ENCODE measurements around the gene MON2. TPM values are rescaled to one million over a fixed set of nuclear protein-coding genes. Genes with fewer than 3 reads are reported as not detected.

Gene MON2
- total RNA-seq, 1 donor from 2014 or later, result 43.4 TPM

GRCh38 chr12:62532333-62532732 lies 65.7 kb downstream of the MON2 start:
- TF ChIP-seq CTCF (IDR thresholded peaks at IDR 0.05; ENCODE audit: partially characterized antibody, unreplicated experiment), result no peak
- no peak overlapping the region for H3K27ac Mint-ChIP-seq (ENCODE audit: unreplicated experiment)
- no peaks in the 10 kb centered on the region for H3K9me3 Mint-ChIP-seq (ENCODE audit: unreplicated experiment)
- no peak overlapping the region for H3K4me3 Mint-ChIP-seq (ENCODE audit: unreplicated experiment)
- H3K27me3 Mint-ChIP-seq (ENCODE audit: unreplicated experiment), result no peaks in the 10 kb centered on the region
- H3K4me1 Mint-ChIP-seq (ENCODE audit: low read depth, unreplicated experiment), result no peaks in the 10 kb centered on the region
- DNase-seq, result no peak
- H3K36me3 Mint-ChIP-seq (ENCODE audit: unreplicated experiment), result no peaks in the 10 kb centered on the region

DNA sequence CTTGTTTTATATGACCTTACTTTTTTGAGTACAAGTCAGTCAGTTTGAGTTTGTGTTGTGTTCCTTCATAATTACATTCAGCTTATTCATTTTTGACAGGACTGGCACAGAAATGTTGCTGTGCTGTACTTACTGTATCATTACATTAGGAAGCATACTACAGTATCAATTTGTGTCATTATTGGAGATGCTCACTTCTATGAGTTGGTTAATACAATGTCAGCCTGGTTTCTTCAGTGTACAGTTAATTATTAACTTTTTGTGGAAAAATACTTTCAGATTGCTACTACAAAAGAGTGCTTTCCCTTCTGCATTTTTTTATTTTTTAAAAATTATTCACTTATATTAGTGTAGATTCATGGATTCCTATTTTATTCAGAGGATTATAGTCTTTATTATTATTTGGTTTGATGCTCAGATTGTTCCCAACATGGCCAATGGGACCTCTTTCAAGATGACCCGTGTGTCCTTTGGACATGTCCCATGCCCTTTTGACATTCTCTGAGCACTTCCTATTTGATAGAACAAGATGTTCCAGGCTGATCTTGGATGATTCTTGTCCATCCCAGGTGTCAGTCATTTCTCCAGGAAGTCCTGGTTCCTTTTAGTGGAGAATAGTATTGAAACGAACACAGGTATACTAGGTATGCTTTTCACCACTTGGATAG lies 66.6 kb downstream of the MON2 start:
- Mint-ChIP-seq H3K9me3 (ENCODE audit: unreplicated experiment) (no peaks in the 10 kb centered on the region), H3K36me3 (ENCODE audit: unreplicated experiment) (no peaks in the 10 kb centered on the region), H3K4me3 (ENCODE audit: unreplicated experiment) (no peak overlapping the region), H3K27ac (ENCODE audit: unreplicated experiment) (no peak overlapping the region), H3K27me3 (ENCODE audit: unreplicated experiment) (no peaks in the 10 kb centered on the region), H3K4me1 (ENCODE audit: low read depth, unreplicated experiment) (no peaks in the 10 kb centered on the region)
- no peak for DNase-seq
- TF ChIP-seq CTCF (IDR thresholded peaks at IDR 0.05; ENCODE audit: partially characterized antibody, unreplicated experiment), result no peak

GRCh38 chr12:62533755-62534107 lies 67.1 kb downstream of the MON2 start:
- H3K27ac Mint-ChIP-seq (ENCODE audit: unreplicated experiment), result no peak overlapping the region

DNA sequence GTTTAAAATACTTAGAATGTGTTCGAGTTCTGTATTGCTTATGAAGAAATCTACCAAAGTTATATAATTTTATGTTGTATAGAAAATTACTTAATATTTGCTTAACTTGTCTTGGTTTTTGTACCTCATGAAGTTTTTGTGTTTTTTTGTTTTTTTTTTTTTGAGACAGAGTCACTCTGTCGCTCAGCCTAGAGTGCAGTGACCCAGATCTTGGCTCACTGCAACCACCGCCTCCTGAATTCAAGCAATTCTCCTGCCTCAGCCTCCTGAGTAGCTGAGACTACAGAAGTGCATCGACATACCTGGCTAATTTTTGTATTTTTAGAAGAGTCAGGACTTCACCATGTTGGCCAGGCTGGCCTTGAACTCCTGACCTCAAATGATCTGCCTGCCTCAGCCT lies 69.9 kb downstream of the MON2 start:
- H3K36me3 Mint-ChIP-seq (ENCODE audit: unreplicated experiment), result no peaks in the 10 kb centered on the region
- no peaks in the 10 kb centered on the region for H3K9me3 Mint-ChIP-seq (ENCODE audit: unreplicated experiment)
- H3K27me3 Mint-ChIP-seq (ENCODE audit: unreplicated experiment), result no peaks in the 10 kb centered on the region
- TF ChIP-seq CTCF (IDR thresholded peaks at IDR 0.05; ENCODE audit: partially characterized antibody, unreplicated experiment), result no peak
- no peak overlapping the region for H3K27ac Mint-ChIP-seq (ENCODE audit: unreplicated experiment)
- no peaks in the 10 kb centered on the region for H3K4me1 Mint-ChIP-seq (ENCODE audit: low read depth, unreplicated experiment)
- no peak for DNase-seq
- H3K4me3 Mint-ChIP-seq (ENCODE audit: unreplicated experiment), result no peak overlapping the region

More at GRCh38 chr12:62533755-62534107, 67.1 kb downstream of the MON2 start:
- H3K9me3 Mint-ChIP-seq (ENCODE audit: unreplicated experiment), result no peaks in the 10 kb centered on the region
- no peak for DNase-seq
- no peaks in the 10 kb centered on the region for H3K4me1 Mint-ChIP-seq (ENCODE audit: low read depth, unreplicated experiment)
- H3K36me3 Mint-ChIP-seq (ENCODE audit: unreplicated experiment), result no peaks in the 10 kb centered on the region
- H3K4me3 Mint-ChIP-seq (ENCODE audit: unreplicated experiment), result no peak overlapping the region
- H3K27me3 Mint-ChIP-seq (ENCODE audit: unreplicated experiment), result no peaks in the 10 kb centered on the region
- no peak for TF ChIP-seq CTCF (IDR thresholded peaks at IDR 0.05; ENCODE audit: partially characterized antibody, unreplicated experiment)

- Mint-ChIP-seq H3K4me3 (ENCODE audit: unreplicated experiment) (no peak overlapping the region), H3K36me3 (ENCODE audit: unreplicated experiment) (no peaks in the 10 kb centered on the region), H3K4me1 (ENCODE audit: low read depth, unreplicated experiment) (no peaks in the 10 kb centered on the region), H3K9me3 (ENCODE audit: unreplicated experiment) (no peaks in the 10 kb centered on the region), H3K27me3 (ENCODE audit: unreplicated experiment) (no peaks in the 10 kb centered on the region), H3K27ac (ENCODE audit: unreplicated experiment) (no peak overlapping the region)
- no peak for TF ChIP-seq CTCF (IDR thresholded peaks at IDR 0.05; ENCODE audit: partially characterized antibody, unreplicated experiment)
- DNase-seq, result no peak
Measured at GRCh38 chr12:62537551-62537950, 70.9 kb downstream of the MON2 start.

Data from glutamatergic neuron (in vitro differentiated cells).